C1 segment of cervical spinal cord (tissue), 14 donors: ENCODE measurements around the gene ANKRD50.

Source experiments
- DNase-seq, 14 donors: peaks; one replicate each; lab custom pipeline; 2025; lab: John Stamatoyannopoulos, UW

ANKRD50 gene

GRCh38 chr4:124635331-124635730 is 77.2 kb downstream of the ANKRD50 start:
- DNase-seq = no peak

- no peak for DNase-seq
These were observed 79.1 kb downstream of the ANKRD50 start for GRCh38 chr4:124633285-124633941.

- no peak for DNase-seq
These were observed 80.1 kb downstream of the ANKRD50 start for GRCh38 chr4:124632439-124632838.

- DNase-seq = no peak
These were observed 80.8 kb downstream of the ANKRD50 start for GRCh38 chr4:124631760-124632159.

GRCh38 chr4:124629681-124630080 is 82.9 kb downstream of the ANKRD50 start:
- DNase-seq = no peak
